HepG2 (cell line): ENCODE data around the gene SLC9A5. TPM values are rescaled to one million over a fixed set of nuclear protein-coding genes. Genes with fewer than 3 reads are reported as not detected.
A peak's percentile ranks its signal among the peaks of the same experiment; 100 is the strongest.

Experiments
- ATF3 ChIP-seq: sonication (generic); formaldehyde crosslinking; IDR thresholded peaks from 2 replicates; pipeline ENCODE4 v1.4.0; 2020; ENCODE audit warnings: missing genetic modification reagents
- GABPA ChIP-seq, 2 experiments: IDR thresholded peaks; 2 replicates each; pipeline ENCODE4 v1.6.1; 2011 to 2016; ENCODE audit warnings: low read depth in 2 of 2, low read length in 1 of 2, missing biosample characterization in 1 of 2, missing genetic modification characterization in 1 of 2
- GTF2F1 ChIP-seq: fragments of 150-350 bp; IDR thresholded peaks from 2 replicates; pipeline ENCODE4 v1.6.1; 2014; ENCODE audit warnings: low read length
- KLF11 ChIP-seq: IDR thresholded peaks from 2 replicates; pipeline ENCODE4 v1.6.1; 2016; ENCODE audit warnings: missing compliant biosample characterization
- MAF1 ChIP-seq: sonication (generic); formaldehyde crosslinking; IDR thresholded peaks from 2 replicates; pipeline ENCODE4 v1.5.0; 2020; ENCODE audit warnings: missing genetic modification reagents, borderline replicate concordance
- MEIS1 ChIP-seq: sonication (generic); formaldehyde crosslinking; IDR thresholded peaks from 2 replicates; pipeline ENCODE4 v1.9.0; 2021; ENCODE audit warnings: mild to moderate bottlenecking, missing genetic modification reagents, moderate library complexity, borderline replicate concordance
- NFKB2 ChIP-seq: sonication (generic); formaldehyde crosslinking; IDR thresholded peaks from 2 replicates; pipeline ENCODE4 v1.4.0; 2020; ENCODE audit warnings: missing genetic modification reagents, borderline replicate concordance
- NFKBIZ ChIP-seq: IDR thresholded peaks from 2 replicates; pipeline ENCODE4 v1.6.1; 2018; ENCODE audit warnings: missing genetic modification reagents, missing compliant biosample characterization
- PITX1 ChIP-seq: sonication (generic); formaldehyde crosslinking; IDR thresholded peaks from 2 replicates; pipeline ENCODE4 v1.5.1; 2020; ENCODE audit warnings: mild to moderate bottlenecking, missing genetic modification reagents
- RBFOX2 ChIP-seq: fragments of 200-400 bp; formaldehyde crosslinking; IDR thresholded peaks from 2 replicates; pipeline ENCODE4 v1.6.1; 2017; ENCODE audit warnings: low read depth, mild to moderate bottlenecking, low read length
- RCOR2 ChIP-seq: IDR thresholded peaks from 2 replicates; pipeline ENCODE4 v1.6.1; 2016; ENCODE audit warnings: missing biosample characterization, missing genetic modification reagents
- SNAI1 ChIP-seq: sonication (generic); formaldehyde crosslinking; IDR thresholded peaks from 2 replicates; pipeline ENCODE4 v1.5.0; 2020; ENCODE audit warnings: mild to moderate bottlenecking, missing genetic modification reagents, borderline replicate concordance
- ZBTB4 ChIP-seq: sonication (generic); formaldehyde crosslinking; IDR thresholded peaks from 2 replicates; pipeline ENCODE4 v1.4.0; 2020; ENCODE audit warnings: missing genetic modification reagents, mild to moderate bottlenecking, borderline replicate concordance
- ZHX2 ChIP-seq, 2 experiments: sonication (generic) in 1 of 2; formaldehyde crosslinking in 1 of 2; IDR thresholded peaks; 2 replicates each; pipeline versions ENCODE4 v1.6.1 to v1.9.0; 2014 to 2022; ENCODE audit warnings: antibody characterized with exemption in 1 of 2, borderline replicate concordance in 1 of 2, inconsistent platforms in 1 of 2, low read depth in 1 of 2, missing genetic modification reagents in 1 of 2
- ZNF367 ChIP-seq: sonication (generic); formaldehyde crosslinking; IDR thresholded peaks from 2 replicates; pipeline ENCODE4 v1.4.0; 2020; ENCODE audit warnings: missing genetic modification reagents, borderline replicate concordance
- ZNF570 ChIP-seq: sonication (generic); formaldehyde crosslinking; IDR thresholded peaks from 2 replicates; pipeline ENCODE4 v1.4.0; 2020; ENCODE audit warnings: mild to moderate bottlenecking, missing genetic modification reagents, borderline replicate concordance
- ZNF598 ChIP-seq: sonication (generic); formaldehyde crosslinking; IDR thresholded peaks from 2 replicates; pipeline ENCODE4 v1.5.1; 2020; ENCODE audit warnings: mild to moderate bottlenecking, missing genetic modification reagents, borderline replicate concordance
- ZNF629 ChIP-seq: sonication (generic); formaldehyde crosslinking; conservative IDR thresholded peaks from 2 replicates; pipeline ENCODE4 v1.5.0; 2020; ENCODE audit warnings: missing genetic modification reagents
- polyA plus RNA-seq, 8 experiments: library from polyadenylated mRNA; depleted of rRNA in 3 of 8; stranded (reverse) in 7 of 8; unstranded in 1 of 8; fragments of >200 nt; fragmentation: Illumina TruSeq in 4 of 8; extraction: Trizol in 4 of 8; gene quantifications; 2 replicates each; pipeline versions ENCODE4 v1.2.1 to v1.2.3, GENCODE V29; 2011 to 2016; ENCODE audit warnings: low read depth in 4 of 8, missing spikeins in 1 of 8, mixed read lengths in 1 of 8; ENCODE audit not compliant: insufficient read depth in 1 of 8
- total RNA-seq, 5 experiments: library from RNA; depleted of rRNA; stranded (reverse); fragments of >200 nt; fragmentation: Illumina TruSeq; extraction: Trizol; gene quantifications; 2 replicates each; pipeline ENCODE4 v1.2.3, GENCODE V29; 2016; ENCODE audit warnings: low read depth in 1 of 5

The SLC9A5 gene
- total and polyA plus RNA-seq, 2 of the 13 experiments (the other 11 are each of a cell fraction or from before 2014, with no cell fraction given), result 0.58 to 1.4 TPM

GRCh38 chr16:67284699-67285646 lies 36.2 kb downstream of the SLC9A5 start (continued):
- TF ChIP-seq MEIS1 (CRISPR knock-in tag), result no peak
- peak; percentile 40; the same call in 1 of the 2 replicates for TF ChIP-seq NFKB2 (CRISPR knock-in tag)
- TF ChIP-seq ZNF570, result no peak
- peak; percentile 35; the same call in 1 of the 2 replicates for TF ChIP-seq PITX1 (CRISPR knock-in tag)
- TF ChIP-seq RBFOX2, result peak; percentile 45; the same call in 1 of the 2 replicates
- TF ChIP-seq ZNF598, result no peak
- no peak for TF ChIP-seq ZNF367
- TF ChIP-seq GABPA (IDR thresholded peaks at IDR 0.05; ENCODE audit: low read depth, low read length), result no peak
- TF ChIP-seq GABPA (CRISPR knock-in tag; IDR thresholded peaks at IDR 0.05; ENCODE audit: low read depth), result no peak
- no peak for TF ChIP-seq MAF1 (CRISPR knock-in tag)
- no peak for TF ChIP-seq ZBTB4
- TF ChIP-seq RCOR2 (CRISPR knock-in tag), result no peak
- TF ChIP-seq ZHX2 (IDR thresholded peaks at IDR 0.05; ENCODE audit: low read depth), result no peak
- TF ChIP-seq ZHX2 (CRISPR knock-in tag; IDR thresholded peaks at IDR 0.05; ENCODE audit: borderline replicate concordance), result no peak
- TF ChIP-seq KLF11 (CRISPR knock-in tag), result no peak
- TF ChIP-seq GTF2F1, result no peak
- no peak for TF ChIP-seq SNAI1 (CRISPR knock-in tag)
- no peak for TF ChIP-seq ZNF629 (CRISPR knock-in tag)
- no peak for TF ChIP-seq NFKBIZ (CRISPR knock-in tag)
- no peak for TF ChIP-seq ATF3 (CRISPR knock-in tag)
